Measurements from ENCODE around the gene POU2F2.

GRCh38 chr19:42115705-42116104 lies 16.5 kb downstream of the POU2F2 start:
- TF ChIP-seq POLR2A (IDR thresholded peaks at IDR 0.05) (no peak), CTCF (IDR thresholded peaks at IDR 0.05) (no peak)
